BJ (cell line): ENCODE measurements around the gene COX19. TPM values are rescaled to one million over a fixed set of nuclear protein-coding genes. Genes with fewer than 3 reads are reported as not detected.

Source experiments
- CTCF ChIA-PET: fragments of 350-600 bp; formaldehyde crosslinking; extraction: SDS; loops from one replicate; lab custom pipeline; 2021; ENCODE audit warnings: antibody characterized with exemption, inconsistent platforms; lab: Yijun Ruan, JAX
- POLR2A ChIA-PET: fragments of 300-600 bp; sonication (Branson Sonifier 250); formaldehyde crosslinking; extraction: SDS; loops from one replicate; lab custom pipeline; 2021; ENCODE audit warnings: antibody characterized with exemption; lab: Charles Lee
- DNase-seq: peaks from one replicate; pipeline ENCODE4 v3.0.0-alpha.2; 2011; ENCODE audit warnings: low read depth
- H3K27me3 ChIP-seq: 2 replicates; pipeline ENCODE4 v1.6.0; 2011; ENCODE audit warnings: low read length; ENCODE audit not compliant: control insufficient read depth, insufficient read depth
- H3K36me3 ChIP-seq: 2 replicates; pipeline ENCODE4 v1.5.1; 2011; ENCODE audit warnings: low read length; ENCODE audit not compliant: control insufficient read depth, insufficient read depth
- H3K4me3 ChIP-seq: 2 replicates; pipeline ENCODE4 v1.5.1; 2011; ENCODE audit warnings: low read depth, mild to moderate bottlenecking, control low read depth, low read length
- CTCF ChIP-seq: IDR thresholded peaks from 2 replicates; pipeline ENCODE4 v1.5.1; 2011; ENCODE audit warnings: low read depth, mild to moderate bottlenecking, control low read depth, inconsistent platforms, low read length, moderate library complexity; ENCODE audit not compliant: insufficient read depth
- polyA plus RNA-seq: library from polyadenylated mRNA; depleted of rRNA; stranded (reverse); fragments of >200 nt; gene quantifications from 2 replicates; pipeline ENCODE4 v1.2.3, GENCODE V29; 2011

Gene COX19
- polyA plus RNA-seq, 1 experiment: 5.6 TPM

- TF ChIP-seq CTCF: no peak
- no peak for DNase-seq
- Histone ChIP-seq H3K36me3 (peaks cover 1% of the 10 kb centered on the region; the same call in 1 of the 2 replicates), H3K4me3 (no peak overlapping the region), H3K27me3 (0 out of 2 replicates have a peak, but pooled peaks cover 2% of the 10 kb centered on the region)
- POLR2A ChIA-PET: no interaction called here
- CTCF ChIA-PET: interaction anchor here (0.5 to 6.7 kb wide), 6 partner anchors 15 to 101 kb away, joined by 3 to 68 read pairs (median 3); no protein-coding TSS in a partner anchor
Observed at GRCh38 chr7:978049-978346, 2.6 kb upstream of the COX19 start.

DNA sequence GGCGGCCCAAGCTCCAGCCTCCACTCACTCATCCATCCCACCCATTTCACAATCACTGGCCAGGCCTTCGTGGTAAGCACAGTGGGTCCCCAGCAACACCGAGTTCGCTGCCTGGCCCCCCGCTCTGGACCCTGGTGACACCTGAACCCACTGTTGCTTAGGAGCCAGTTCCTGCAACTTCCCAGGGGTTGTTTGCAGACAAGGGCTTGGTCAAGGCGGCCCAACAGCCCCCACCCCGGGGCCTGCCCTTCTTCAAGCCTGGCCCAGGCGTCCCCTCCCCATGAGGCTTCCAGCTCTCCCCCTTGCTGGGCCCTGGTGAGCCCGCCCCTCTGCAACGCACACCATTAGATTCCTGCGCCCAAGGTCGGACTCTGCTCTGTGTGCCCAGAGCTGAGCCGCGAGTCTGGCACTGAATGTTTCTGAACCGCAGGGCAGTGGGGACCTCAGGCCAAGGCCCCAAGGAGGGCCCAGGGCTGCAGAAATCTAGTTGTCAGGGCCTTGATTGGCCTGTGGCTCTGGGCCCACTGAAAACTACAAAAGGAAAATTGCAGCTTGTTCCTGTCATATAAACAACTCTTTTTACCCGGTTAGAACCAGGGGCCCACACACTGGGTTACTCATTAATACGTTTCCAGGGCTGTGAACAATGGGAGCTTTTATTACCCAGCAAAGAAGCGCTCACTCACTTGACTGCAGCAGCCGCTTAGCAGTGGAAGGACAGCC is 2.1 kb upstream of the COX19 start:
- 0 out of 2 replicates have a peak, but pooled peaks cover under 1% of the 10 kb centered on the region for H3K27me3 ChIP-seq
- H3K36me3 ChIP-seq: peaks cover 3% of the 10 kb centered on the region; the same call in 1 of the 2 replicates
- POLR2A ChIA-PET: no interaction called here
- no peak for DNase-seq
- CTCF ChIA-PET: interaction anchor here (0.5 to 6.7 kb wide), 6 partner anchors 15 to 102 kb away, joined by 3 to 68 read pairs (median 3); no protein-coding TSS in a partner anchor
- TF ChIP-seq CTCF: no peak
- H3K4me3 ChIP-seq: no peak overlapping the region

GRCh38 chr7:976901-977325 is 1.6 kb upstream of the COX19 start:
- Histone ChIP-seq H3K27me3 (no peaks in the 10 kb centered on the region), H3K4me3 (no peak overlapping the region), H3K36me3 (peaks cover 6% of the 10 kb centered on the region)
- TF ChIP-seq CTCF: no peak
- DNase-seq: no peak
- ChIA-PET POLR2A (no interaction called here), CTCF (interaction anchor here (0.6 to 6.7 kb wide), 3 partner anchors 16 to 149 kb away, joined by 3 to 68 read pairs (median 22); no protein-coding TSS in a partner anchor)

DNA sequence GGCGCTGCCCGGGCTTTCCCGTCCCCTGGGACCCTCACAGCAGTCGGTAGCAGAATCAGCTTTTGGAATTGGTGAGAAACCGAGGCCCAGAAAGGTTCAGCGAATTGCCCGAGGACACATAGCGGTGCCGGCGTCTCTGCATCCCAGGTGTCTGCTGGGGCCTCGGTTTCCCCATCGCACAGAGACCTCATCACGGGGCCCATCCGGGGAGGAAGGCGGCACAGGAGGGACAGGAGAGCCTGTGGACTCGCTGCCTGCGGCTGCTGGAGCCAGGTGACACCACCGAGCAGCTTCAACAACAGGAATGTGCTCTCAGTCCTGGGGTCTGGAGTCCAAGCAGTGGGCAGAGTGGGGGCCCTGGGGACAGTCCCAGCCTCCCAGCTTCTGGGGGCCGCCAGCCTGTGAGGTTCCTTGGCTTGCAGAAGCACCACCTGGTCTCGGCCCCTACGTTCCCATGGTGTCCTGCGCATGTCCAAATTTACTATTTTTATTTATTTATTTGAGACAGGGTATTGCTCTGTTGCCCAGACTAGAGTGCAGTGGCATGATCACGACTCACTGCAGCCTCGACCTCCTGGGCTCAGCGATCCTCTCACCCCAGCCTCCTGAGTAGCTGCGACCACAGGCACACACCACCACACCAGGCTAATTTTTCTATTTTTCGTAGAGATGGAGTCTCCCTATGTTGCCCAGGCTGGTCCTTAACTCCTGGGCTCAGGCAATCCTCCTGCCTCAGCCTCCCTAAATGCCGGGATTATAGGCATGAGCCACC is 539 bp upstream of the COX19 start:
- no peak for TF ChIP-seq CTCF
- Histone ChIP-seq H3K27me3 (no peaks in the 10 kb centered on the region), H3K36me3 (peaks cover 10% of the 10 kb centered on the region), H3K4me3 (peak overlapping the region; percentile 100)
- ChIA-PET CTCF (interaction anchor here (0.8 to 6.7 kb wide), 4 partner anchors 10 to 90 kb away, joined by 4 to 68 read pairs (median 14); no protein-coding TSS in a partner anchor), POLR2A (interaction anchor here (0.6 kb wide), 1 partner anchor 126 kb away, joined by 4 read pairs; no protein-coding TSS in a partner anchor)
- DNase-seq: no peak

GRCh38 chr7:974172-974571 is 1.2 kb downstream of the COX19 start:
- DNase-seq: no peak
- POLR2A ChIA-PET: interaction anchor here (0.5 to 0.7 kb wide), 2 partner anchors 65 to 124 kb away, joined by 4 to 6 read pairs; no protein-coding TSS in a partner anchor

More at GRCh38 chr7:974172-974571, 1.2 kb downstream of the COX19 start:
- H3K36me3 ChIP-seq: peaks cover 18% of the 10 kb centered on the region
- peak overlapping the region; percentile 100 for H3K4me3 ChIP-seq
- CTCF ChIA-PET: interaction anchor here (1.3 to 6.7 kb wide), 4 partner anchors 17 to 91 kb away, joined by 4 to 68 read pairs (median 14); no protein-coding TSS in a partner anchor
- TF ChIP-seq CTCF: no peak
- no peaks in the 10 kb centered on the region for H3K27me3 ChIP-seq
